HepG2 (cell line): ENCODE data around the gene PLLP. TPM values are rescaled to one million over a fixed set of nuclear protein-coding genes. Genes with fewer than 3 reads are reported as not detected.
A peak's percentile ranks its signal among the peaks of the same experiment; 100 is the strongest.

Experiments used
- ATAC-seq: fragments of 200-7000 bp; cut with Tn5 transposase; 3 replicates; pipeline ENCODE4 v1.9.1; 2020; ENCODE audit warnings: mild to moderate bottlenecking, moderate library complexity
- BruUV-seq: library from RNA; stranded (reverse); fragments of 400-500 nt; replicated peaks from 2 replicates; lab custom pipeline; 2021; lab: Mats Ljungman, UMichigan
- CTCF ChIA-PET: fragments of 300-600 bp; formaldehyde crosslinking; extraction: SDS; loops from one replicate; lab custom pipeline; 2021; ENCODE audit warnings: low total read pairs, inconsistent platforms, low intra/inter-chr PET ratio; lab: Yijun Ruan, JAX
- POLR2A ChIA-PET: fragments of 350-600 bp; sonication (Branson Sonifier 250); formaldehyde crosslinking; loops from one replicate; lab custom pipeline; 2020; ENCODE audit warnings: antibody characterized with exemption, inconsistent platforms; lab: Yijun Ruan, JAX
- DNase-seq: peaks from one replicate; pipeline ENCODE4 v3.0.0-alpha.2; 2015; ENCODE audit warnings: low spot score
- FAIRE-seq: peaks from 3 replicates; lab custom pipeline; 2011; peaks lifted over from hg19 to GRCh38; lab: Jason Lieb, UNC
- H2AFZ ChIP-seq: one replicate; pipeline ENCODE4 v1.6.1; 2011; ENCODE audit warnings: low read length, inconsistent platforms
- H3K27ac ChIP-seq: fragments of 300-600 bp; 3 replicates; pipeline ENCODE4 v1.8.0; 2011; ENCODE audit warnings: mixed run types, mild to moderate bottlenecking, mixed read lengths, low read length, inconsistent platforms; ENCODE audit not compliant: insufficient read depth; ENCODE audit errors: extremely low read length
- H3K27me3 ChIP-seq, 2 experiments: fragments of 200-600 bp in 1 of 2; 2 replicates in 1 of 2; 3 replicates in 1 of 2; pipeline versions ENCODE4 v1.6.0 to v1.8.0; 2011; ENCODE audit warnings: low read length in 2 of 2, mild to moderate bottlenecking in 2 of 2, moderate library complexity in 2 of 2, inconsistent platforms in 1 of 2; ENCODE audit not compliant: insufficient read depth in 2 of 2, control insufficient read depth in 1 of 2
- H3K36me3 ChIP-seq, 2 experiments: fragments of 200-600 bp in 1 of 2; replicated peaks in 1 of 2; 2 replicates in 1 of 2; 3 replicates in 1 of 2; pipeline versions ENCODE4 v1.5.1 to v1.8.0; 2011; ENCODE audit warnings: low read length in 2 of 2, inconsistent platforms in 1 of 2; ENCODE audit not compliant: insufficient read depth in 2 of 2, control insufficient read depth in 1 of 2
- H3K4me1 ChIP-seq: 2 replicates; pipeline ENCODE4 v1.5.1; 2012; ENCODE audit warnings: low read length, inconsistent platforms; ENCODE audit not compliant: insufficient read depth
- H3K4me2 ChIP-seq: 2 replicates; pipeline ENCODE4 v1.6.0; 2011; ENCODE audit warnings: low read depth, low read length, inconsistent platforms
- H3K4me3 ChIP-seq, 3 experiments: fragments of 200-600 bp in 1 of 3; sonication (generic), shearing (Covaris generic) in 1 of 3; replicated peaks in 1 of 3; 2 replicates each; pipeline ENCODE4 v1.5.1; 2011 to 2016; ENCODE audit warnings: low read length in 3 of 3, inconsistent platforms in 2 of 3, low read depth in 2 of 3, mild to moderate bottlenecking in 2 of 3, control low read depth in 1 of 3, mixed read lengths in 1 of 3; ENCODE audit not compliant: insufficient read depth in 1 of 3
- H3K79me2 ChIP-seq: one replicate; pipeline ENCODE4 v1.6.1; 2011; ENCODE audit warnings: low read length, inconsistent platforms; ENCODE audit not compliant: insufficient read depth
- H3K9ac ChIP-seq: 2 replicates; pipeline ENCODE4 v1.6.0; 2011; ENCODE audit warnings: mild to moderate bottlenecking, low read depth, low read length, inconsistent platforms; ENCODE audit not compliant: insufficient read depth
- H3K9me3 ChIP-seq: 2 replicates; pipeline ENCODE4 v1.5.1; 2012; ENCODE audit warnings: mild to moderate bottlenecking, low read length
- H4K20me1 ChIP-seq: 2 replicates; pipeline ENCODE4 v1.6.0; 2011; ENCODE audit warnings: inconsistent platforms, mild to moderate bottlenecking, low read length, moderate library complexity; ENCODE audit not compliant: insufficient read depth
- ARID5B ChIP-seq: IDR thresholded peaks from 2 replicates; pipeline ENCODE4 v1.4.0; 2020; ENCODE audit warnings: mild to moderate bottlenecking, missing genetic modification reagents
- CEBPG ChIP-seq: IDR thresholded peaks from 2 replicates; pipeline ENCODE4 v1.6.1; 2016
- ELF3 ChIP-seq: IDR thresholded peaks from 2 replicates; pipeline ENCODE4 v1.6.1; 2016; ENCODE audit warnings: missing genetic modification reagents, missing compliant biosample characterization
- POLR2G ChIP-seq: fragments of 200-400 bp; formaldehyde crosslinking; IDR thresholded peaks from 2 replicates; pipeline ENCODE4 v1.6.1; 2018; ENCODE audit warnings: mild to moderate bottlenecking, low read depth, low read length, moderate library complexity
- ZBTB40 ChIP-seq, 2 experiments: fragments of 450-650 bp in 1 of 2; sonication (generic) in 1 of 2; formaldehyde crosslinking in 1 of 2; IDR thresholded peaks; 2 replicates each; pipeline versions ENCODE4 v1.6.1 to v1.8.0; 2016 to 2022; ENCODE audit warnings: antibody characterized with exemption in 1 of 2, mild to moderate bottlenecking in 1 of 2, missing genetic modification reagents in 1 of 2
- ZMYM3 ChIP-seq: sonication (generic); formaldehyde crosslinking; IDR thresholded peaks from 2 replicates; pipeline ENCODE4 v1.5.1; 2020; ENCODE audit warnings: mild to moderate bottlenecking, missing genetic modification reagents
- ZNF18 ChIP-seq: sonication (generic); formaldehyde crosslinking; IDR thresholded peaks from 2 replicates; pipeline ENCODE4 v1.8.0; 2022; ENCODE audit warnings: mild to moderate bottlenecking, missing genetic modification reagents; ENCODE audit not compliant: insufficient replicate concordance
- ZNF629 ChIP-seq: sonication (generic); formaldehyde crosslinking; conservative IDR thresholded peaks from 2 replicates; pipeline ENCODE4 v1.5.0; 2020; ENCODE audit warnings: missing genetic modification reagents
- WGBS: methylation state at CpG from one replicate; pipeline ENCODE4 v1.1.6; 2017; ENCODE audit warnings: low lambda C conversion rate; 5-methylcytosine and 5-hydroxymethylcytosine counted together
- in situ Hi-C: cut with HindIII; loops from 2 replicates; pipeline ENCODE4 v1.10.0; 2017; ENCODE audit warnings: low pct_unique_long_range_greater_than_20kb; ENCODE audit not compliant: extremely low pct_ligation_motif_present
- intact Hi-C: fragments of 100-400 bp; cut with micrococcal nuclease; formaldehyde crosslinking; loops from one replicate; pipeline ENCODE4 v1.10.0; 2022; ENCODE audit not compliant: unreplicated experiment
- polyA plus RNA-seq, 8 experiments: library from polyadenylated mRNA; depleted of rRNA in 3 of 8; stranded (reverse) in 7 of 8; unstranded in 1 of 8; fragments of >200 nt; fragmentation: Illumina TruSeq in 4 of 8; extraction: Trizol in 4 of 8; gene quantifications; 2 replicates each; pipeline versions ENCODE4 v1.2.1 to v1.2.3, GENCODE V29; 2011 to 2016; ENCODE audit warnings: low read depth in 4 of 8, missing spikeins in 1 of 8, mixed read lengths in 1 of 8; ENCODE audit not compliant: insufficient read depth in 1 of 8
- total RNA-seq, 5 experiments: library from RNA; depleted of rRNA; stranded (reverse); fragments of >200 nt; fragmentation: Illumina TruSeq; extraction: Trizol; gene quantifications; 2 replicates each; pipeline ENCODE4 v1.2.3, GENCODE V29; 2016; ENCODE audit warnings: low read depth in 1 of 5

Gene PLLP
- total and polyA plus RNA-seq, 2 of the 13 experiments (the other 11 are each of a cell fraction or from before 2014, with no cell fraction given): 60.6 to 127 TPM

- BruUV-seq: no TSS peak
- peak; percentile 21; the same call in 1 of the 2 replicates for TF ChIP-seq POLR2G
- no peak for TF ChIP-seq ZBTB40 (IDR thresholded peaks at IDR 0.05)
- no peak for TF ChIP-seq ZBTB40 (CRISPR knock-in tag; IDR thresholded peaks at IDR 0.05)
- TF ChIP-seq ARID5B (CRISPR knock-in tag): no peak
- no peak for TF ChIP-seq CEBPG (CRISPR knock-in tag)
- TF ChIP-seq ZNF629: peak; percentile 96
- peak; percentile 91 for TF ChIP-seq ZMYM3
- TF ChIP-seq ELF3: no peak
- no peak for TF ChIP-seq ZNF18 (CRISPR knock-in tag)
- H2AFZ ChIP-seq: no peak overlapping the region
- FAIRE-seq: no peak
- ATAC-seq: no peak
- no peaks in the 10 kb centered on the region for H3K9me3 ChIP-seq
- CTCF ChIA-PET: no interaction called here
- no peak overlapping the region for H3K4me3 ChIP-seq
- in situ Hi-C loops (no loop called here), intact Hi-C loops (no loop called here)
- no peak for DNase-seq
- no peak overlapping the region for H3K4me2 ChIP-seq
- peaks cover 14% of the 10 kb centered on the region for H4K20me1 ChIP-seq
- H3K79me2 ChIP-seq: peaks cover 46% of the 10 kb centered on the region
- H3K27me3 ChIP-seq: no peaks in the 10 kb centered on the region
- POLR2A ChIA-PET: interaction anchor here (4.0 kb wide), 1 partner anchor 8 kb away, joined by 19 read pairs; no protein-coding TSS in a partner anchor
- peaks cover 100% of the 10 kb centered on the region for H3K4me1 ChIP-seq
- 83% methylated on average over 5 of the region's 5 CpGs for WGBS
- H3K27ac ChIP-seq: no peak overlapping the region
- H3K36me3 ChIP-seq: peaks cover 3% of the 10 kb centered on the region in 2 experiments; a peak in 3 of 5 replicates
- H3K9ac ChIP-seq: no peak overlapping the region
Measured at GRCh38 chr16:57271867-57272495, 12.5 kb downstream of the PLLP start.
